Inferior parietal cortex (tissue), 1 donor: ENCODE data around the gene KLHL35.
"Not testable (repeated sequence)": the region's sequence is repeated elsewhere in the genome, so short reads cannot be mapped to it uniquely, and the experiment has no call there.

ENCODE experiments used
- DNase-seq: peaks from one replicate; pipeline ENCODE4 v3.0.0-alpha.2; 2016; ENCODE audit errors: extremely low spot score

Gene KLHL35

DNA sequence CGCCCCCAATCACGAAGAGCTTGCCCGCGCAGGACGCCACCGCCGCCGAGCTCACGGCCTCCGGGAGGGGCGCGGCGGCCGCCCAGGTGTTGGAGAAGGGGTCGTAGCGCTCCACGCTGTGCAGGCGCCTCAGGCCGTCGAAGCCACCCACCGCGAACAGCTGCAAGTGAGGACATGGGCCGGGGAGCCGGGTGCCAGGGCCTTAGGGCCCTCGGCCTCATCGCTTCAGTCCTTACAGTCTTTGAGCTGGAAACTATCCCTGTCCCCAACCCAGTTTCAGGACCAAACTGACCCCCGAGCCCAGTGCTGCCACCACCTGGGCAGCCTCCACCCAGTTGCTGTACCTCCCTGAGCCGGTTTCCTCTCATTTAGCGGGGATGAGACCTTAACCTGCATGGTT is 7.6 kb downstream of the KLHL35 start:
- DNase-seq: no peak

- no peak for DNase-seq
Measured at GRCh38 chr11:75424396-75424795, 8.6 kb downstream of the KLHL35 start.

GRCh38 chr11:75423721-75424120 is 9.3 kb downstream of the KLHL35 start:
- no peak for DNase-seq

GRCh38 chr11:75422248-75423231 is 10.5 kb downstream of the KLHL35 start:
- no peak for DNase-seq

- DNase-seq: no peak
Measured at GRCh38 chr11:75421902-75422247, 11.1 kb downstream of the KLHL35 start.

DNA sequence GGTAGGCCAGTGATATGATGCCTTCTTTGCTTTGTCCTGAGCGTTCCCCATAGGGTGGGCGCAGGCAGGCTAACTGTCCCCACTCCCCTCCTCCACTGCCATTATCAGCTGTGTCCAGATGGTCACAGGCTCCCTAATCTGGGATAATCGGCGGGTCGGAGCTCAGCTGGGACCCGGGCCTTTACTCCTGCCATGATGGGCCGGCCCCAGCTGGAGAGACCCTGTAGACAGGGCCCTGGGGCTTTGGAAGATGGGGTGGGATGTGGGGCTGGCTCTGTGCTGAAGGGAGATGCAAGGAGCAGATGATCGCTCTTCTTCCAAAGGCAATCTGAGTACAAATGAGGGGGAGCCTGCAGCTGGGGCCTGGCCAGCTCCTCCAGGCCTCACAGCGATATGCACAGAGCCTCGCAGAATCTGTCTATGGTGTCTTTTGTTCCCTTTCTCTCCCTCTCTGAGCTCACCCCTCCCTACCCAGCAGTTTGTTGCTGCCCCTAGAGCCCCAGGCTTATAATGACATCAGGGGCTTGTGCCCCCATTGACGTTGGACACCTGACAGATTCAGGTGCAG is 11.9 kb downstream of the KLHL35 start:
- no peak for DNase-seq

DNA sequence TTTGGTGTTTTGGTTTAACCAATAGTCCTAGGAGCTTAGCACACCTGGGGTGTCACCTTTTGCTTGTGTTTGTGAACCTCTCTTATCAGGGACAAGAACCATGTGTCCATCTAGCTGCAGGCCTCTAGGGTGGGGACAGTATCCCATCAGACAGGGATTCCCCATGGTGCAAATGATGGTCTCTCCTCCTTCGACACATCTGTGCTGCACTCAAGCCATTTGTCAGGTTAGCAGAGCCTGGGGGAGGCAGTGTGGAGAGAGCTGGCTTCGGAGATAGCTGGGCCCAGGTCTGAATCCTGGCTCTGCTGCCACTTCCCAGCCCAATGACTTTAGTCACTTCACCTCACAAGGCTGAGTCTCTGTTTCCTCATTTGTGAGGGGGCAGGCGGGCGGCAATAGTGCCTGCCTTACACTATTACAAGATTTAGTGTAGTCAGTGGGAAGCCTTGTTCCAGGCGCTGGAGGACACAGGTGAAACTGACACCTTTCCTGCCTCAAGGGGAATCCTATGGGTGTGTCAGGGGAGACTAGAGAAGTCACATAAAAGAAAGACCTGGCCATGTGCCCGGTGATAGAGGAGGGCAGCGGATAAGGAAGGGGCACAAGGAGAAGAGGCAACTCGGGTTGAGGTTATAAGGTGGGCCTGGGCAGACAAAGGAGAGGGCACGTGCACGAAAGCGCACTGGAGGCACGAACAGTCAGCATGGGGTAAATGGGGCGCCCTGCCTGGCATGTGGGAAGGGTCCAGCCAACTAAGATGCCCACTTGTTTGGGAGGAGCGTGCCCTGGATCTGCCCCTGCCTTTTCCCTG is 12.6 kb downstream of the KLHL35 start:
- no peak for DNase-seq

DNA sequence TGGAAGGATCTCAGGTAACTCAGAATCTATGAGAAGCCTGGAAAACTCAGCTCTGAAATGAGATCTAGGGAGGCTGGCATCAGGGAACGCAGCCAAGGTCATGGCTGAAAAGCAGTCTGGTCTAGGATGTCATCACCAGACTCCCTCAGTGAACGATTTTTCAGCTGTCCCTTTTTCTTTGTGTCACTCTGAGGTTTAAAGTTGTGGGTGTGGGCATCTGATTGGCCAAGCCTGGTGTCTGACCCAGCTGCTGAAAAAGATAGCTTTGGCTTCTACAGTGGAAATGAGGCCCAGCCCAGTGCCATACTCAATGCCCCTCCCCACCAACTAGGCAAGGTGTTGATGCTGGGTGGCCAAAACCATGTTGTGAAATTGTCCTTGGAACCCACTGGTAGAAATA is 19.1 kb downstream of the KLHL35 start:
- no peak for DNase-seq

DNA sequence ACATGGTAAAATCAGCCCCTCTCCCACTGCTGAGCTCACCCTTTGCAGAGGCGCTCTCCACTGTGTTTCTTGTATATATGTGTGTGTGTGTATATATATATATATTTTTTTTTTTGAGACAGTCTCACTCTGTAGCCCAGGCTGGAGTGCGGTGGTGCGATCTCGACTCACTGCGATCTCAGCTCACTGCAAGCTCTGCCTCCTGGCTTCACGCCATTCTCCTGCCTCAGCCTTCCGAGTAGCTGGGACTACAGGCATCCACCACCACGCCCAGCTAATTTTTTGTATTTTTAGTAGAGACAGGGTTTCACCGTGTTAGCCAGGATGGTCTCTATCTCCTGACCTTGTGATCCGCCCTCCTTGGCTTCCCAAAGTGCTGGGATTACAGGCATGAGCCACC is 19.9 kb downstream of the KLHL35 start:
- DNase-seq: not testable (repeated sequence)

DNA sequence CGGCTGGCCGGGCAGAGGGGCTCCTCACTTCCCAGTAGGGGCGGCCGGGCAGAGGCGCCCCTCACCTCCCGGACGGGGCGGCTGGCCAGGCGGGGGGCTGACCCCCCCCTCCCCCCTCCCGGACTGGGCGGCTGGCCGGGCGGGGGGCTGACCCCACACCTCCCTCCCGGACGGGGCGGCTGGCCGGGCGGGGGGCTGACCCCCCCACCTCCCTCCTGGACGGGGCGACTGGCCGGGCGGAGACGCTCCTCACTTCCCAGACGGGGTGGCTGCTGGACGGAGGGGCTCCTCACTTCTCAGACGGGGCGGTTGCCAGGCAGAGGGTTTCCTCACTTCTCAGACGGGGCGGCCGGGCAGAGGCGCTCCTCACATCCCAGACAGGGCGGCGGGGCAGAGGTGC is 23.0 kb downstream of the KLHL35 start:
- not testable (repeated sequence) for DNase-seq

DNA sequence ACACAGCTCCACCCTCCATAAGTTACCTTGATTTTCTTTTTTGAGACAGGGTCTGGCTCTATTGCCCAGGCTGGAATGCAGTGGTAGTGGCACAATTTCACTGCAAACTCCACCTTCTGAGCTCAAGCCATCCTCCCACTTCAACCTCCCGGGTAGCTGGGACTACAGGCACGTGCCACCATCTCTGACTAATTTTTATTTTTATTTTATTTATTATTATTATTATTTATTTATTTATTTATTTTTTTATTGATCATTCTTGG is 24.1 kb downstream of the KLHL35 start:
- DNase-seq: no peak

DNA sequence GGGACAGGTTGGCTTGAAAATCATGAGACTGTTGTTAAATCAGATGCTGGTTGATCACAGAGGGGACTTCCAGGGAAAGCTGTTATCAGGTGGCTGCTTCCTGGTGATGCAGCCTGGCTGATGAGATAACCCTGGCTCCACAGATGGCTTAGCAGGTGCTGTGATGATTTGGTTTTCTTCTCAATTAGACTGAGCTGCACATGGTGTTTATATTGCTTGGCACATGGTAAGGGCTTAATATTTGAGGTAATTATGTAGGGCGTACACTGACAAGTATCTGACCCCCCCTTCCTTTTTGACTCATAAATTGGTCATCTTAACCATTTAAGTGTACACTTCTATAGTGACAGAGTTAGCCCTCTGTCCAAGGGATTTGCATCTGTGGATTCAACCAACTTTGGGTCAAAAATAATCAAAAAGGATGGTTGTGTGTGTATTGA is 26.6 kb downstream of the KLHL35 start:
- no peak for DNase-seq

- no peak for DNase-seq
Measured at GRCh38 chr11:75403983-75404658, 28.9 kb downstream of the KLHL35 start.

DNA sequence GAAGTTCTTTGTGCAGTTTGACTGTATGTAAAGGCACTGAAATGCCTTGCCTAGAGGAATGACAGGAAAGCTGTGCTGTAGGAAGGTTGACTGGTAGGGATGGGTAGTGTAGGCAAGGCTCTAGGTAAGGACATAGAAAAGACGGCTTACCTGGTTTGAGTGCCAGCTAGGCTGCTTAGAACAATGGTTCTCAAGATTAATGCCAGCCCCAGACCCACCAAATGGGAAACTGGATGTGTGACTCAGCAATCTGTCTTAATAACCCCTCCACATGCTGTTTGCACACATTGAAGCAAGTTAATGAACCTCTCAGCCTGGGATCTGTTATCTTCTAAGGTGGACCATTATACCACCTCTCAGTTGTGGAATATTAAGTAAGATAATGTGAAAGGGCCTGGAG is 30.0 kb downstream of the KLHL35 start:
- no peak for DNase-seq

GRCh38 chr11:75402002-75402773 is 30.8 kb downstream of the KLHL35 start:
- DNase-seq: no peak

DNA sequence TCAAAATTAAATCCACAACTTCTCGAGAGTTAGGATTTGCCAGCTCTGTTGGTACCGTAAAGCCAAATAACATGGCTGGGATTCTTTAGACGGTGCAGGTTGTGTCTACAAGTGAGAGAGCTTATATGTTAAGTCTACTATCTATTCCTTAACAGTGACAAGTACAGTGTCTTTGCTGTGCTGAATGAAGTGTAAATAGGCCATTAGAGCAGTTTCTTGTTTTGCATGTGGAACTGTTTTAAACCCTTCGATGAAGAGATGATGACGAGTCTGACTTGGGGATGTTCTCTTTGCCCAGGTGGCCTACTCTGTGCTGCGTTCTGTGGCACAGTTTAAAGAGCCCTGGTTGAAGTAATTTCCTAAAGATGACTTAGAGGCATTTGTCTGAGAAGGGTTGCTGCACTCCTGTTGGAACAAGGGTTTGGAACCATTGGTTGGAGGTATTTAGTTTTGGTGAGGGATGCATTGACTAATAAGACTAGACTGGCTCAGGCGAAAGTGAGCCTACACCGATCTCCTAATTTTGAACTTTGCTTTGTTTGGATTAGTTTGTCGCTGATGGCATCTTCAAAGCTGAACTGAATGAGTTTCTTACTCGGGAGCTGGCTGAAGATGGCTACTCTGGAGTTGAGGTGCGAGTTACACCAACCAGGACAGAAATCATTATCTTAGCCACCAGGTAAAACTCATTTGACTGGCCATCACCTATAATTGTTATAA is 32.7 kb downstream of the KLHL35 start:
- no peak for DNase-seq

DNA sequence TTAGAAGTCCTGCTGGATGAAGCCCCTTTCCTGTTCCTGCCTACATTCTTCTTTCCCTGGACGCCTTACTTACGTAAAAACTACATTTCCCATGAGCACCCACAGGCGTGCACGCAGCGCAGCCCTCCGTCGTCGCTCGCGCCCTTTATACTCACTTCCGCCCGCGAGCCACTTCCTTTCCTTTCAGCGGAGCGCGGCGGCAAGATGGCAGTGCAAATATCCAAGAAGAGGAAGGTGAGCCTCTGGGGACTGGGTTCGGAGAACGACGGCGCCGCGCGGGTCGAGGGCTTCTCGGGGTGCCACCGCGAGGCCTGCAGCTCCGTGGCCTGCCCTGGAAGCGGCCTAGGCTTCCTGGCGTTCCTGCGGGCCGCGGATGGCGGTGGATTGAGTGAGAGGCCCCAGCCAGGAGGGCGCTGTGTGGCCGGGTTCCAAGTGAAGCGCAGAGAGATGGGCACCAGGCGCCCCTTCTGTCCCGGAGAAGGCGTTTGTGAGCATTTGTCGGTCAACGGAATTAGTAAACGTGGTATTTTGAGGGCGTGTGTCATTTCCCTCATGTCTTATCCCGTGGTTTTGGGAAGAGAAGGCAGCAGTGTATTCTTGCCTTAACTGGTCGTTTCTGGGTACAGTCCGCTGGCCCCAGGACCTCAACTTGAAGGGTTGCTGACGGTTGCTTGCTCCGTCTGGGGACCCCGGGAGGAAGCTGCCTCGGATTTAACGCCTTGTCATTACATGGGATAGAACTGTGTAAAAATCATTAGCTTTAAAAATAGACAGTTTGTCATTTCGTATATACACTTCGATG is 33.5 kb downstream of the KLHL35 start, which contains the start of gene RPS3:
TSS of gene RPS3 (plus strand) at position 175 of the 802 bp plus-strand sequence. CDS start at position 205, 30 bp downstream.
- peak; percentile 94 for DNase-seq

GRCh38 chr11:75398906-75399305 is 34.1 kb downstream of the KLHL35 start:
- DNase-seq: no peak

GRCh38 chr11:75394085-75394840 is 38.7 kb downstream of the KLHL35 start:
- DNase-seq: no peak
